ENCODE results near the gene ZER1. TPM values are rescaled to one million over a fixed set of nuclear protein-coding genes. Genes with fewer than 3 reads are reported as not detected.
A peak's percentile ranks its signal among the peaks of the same experiment; 100 is the strongest.

Gene ZER1
- polyA plus RNA-seq, 3 donors, result 16.1 to 25.6 (median 18.0) TPM

- no peak overlapping the region for H2AFZ ChIP-seq (ENCODE audit: insufficient read depth, low read depth, low read length, poor library complexity, severe bottlenecking)
- H3K9ac ChIP-seq (ENCODE audit: insufficient read depth, low read length, poor library complexity, severe bottlenecking), result no peak overlapping the region
- no peak overlapping the region for H3K4me3 Mint-ChIP-seq
- H3K4me3 ChIP-seq (replicated peaks in 1 of 3; ENCODE audit: low read depth in 2 of 3, low read length in 3 of 3), result no peak overlapping the region
- WGBS (ENCODE audit: insufficient coverage), result 100% methylated on average over 2 of the region's 4 CpGs
- DNase-seq, result no peak
- H3K27ac ChIP-seq (ENCODE audit: low read depth in 1 of 2, low read length in 2 of 2), result peak overlapping the region in 1 of 2 donors; percentile 97
- peaks cover 0 to 3% (median 2%) of the 10 kb centered on the region in 3 donors for H3K27me3 Mint-ChIP-seq (ENCODE audit: low read depth in 3 of 3)
- H3K9me3 ChIP-seq (replicated peaks in 1 of 2; ENCODE audit: control insufficient read depth in 1 of 2, insufficient read depth in 1 of 2, low read length in 2 of 2), result peaks cover 0 to 3% of the 10 kb centered on the region in 2 donors
- H3K27ac Mint-ChIP-seq, result peak overlapping the region in 6 of 7 donors; percentile 20 to 94 (median 66)
- peaks cover 63 to 73% of the 10 kb centered on the region in 2 donors for H3K4me1 ChIP-seq (ENCODE audit: control insufficient read depth in 1 of 2, insufficient read depth in 2 of 2, low read length in 2 of 2)
- peaks cover 65% of the 10 kb centered on the region for H3K4me1 Mint-ChIP-seq
- peaks cover 12% of the 10 kb centered on the region in 2 donors for H3K36me3 ChIP-seq (replicated peaks in 1 of 2; ENCODE audit: control insufficient read depth in 1 of 2, insufficient read depth in 2 of 2, low read length in 2 of 2)
- peaks cover 78% of the 10 kb centered on the region for H3K79me2 ChIP-seq (ENCODE audit: insufficient read depth, low read length)
- peaks cover 25% of the 10 kb centered on the region for H4K20me1 ChIP-seq (ENCODE audit: insufficient read depth, low read length)
- TF ChIP-seq CTCF (IDR thresholded peaks at IDR 0.05), result no peak
- H3K27me3 ChIP-seq (ENCODE audit: control insufficient read depth in 2 of 2, insufficient read depth in 2 of 2, low read length in 2 of 2), result no peaks in the 10 kb centered on the region
- intact Hi-C loops (cut with micrococcal nuclease), result no loop called here
- H3K4me2 ChIP-seq (replicated peaks; ENCODE audit: extremely low read depth, low read length, poor library complexity, severe bottlenecking), result no peak overlapping the region
- H3K36me3 Mint-ChIP-seq, result peaks cover 14% of the 10 kb centered on the region in 2 donors
- H3K9me3 Mint-ChIP-seq, result peaks cover 0 to 6% (median 3%) of the 10 kb centered on the region in 7 donors
Observed at GRCh38 chr9:128687453-128687852, 84.3 kb downstream of the ZER1 start.

- peak overlapping the region; percentile 93 for H3K4me2 ChIP-seq (replicated peaks; ENCODE audit: extremely low read depth, low read length, poor library complexity, severe bottlenecking)
- Mint-ChIP-seq H3K4me1 (peaks cover 55% of the 10 kb centered on the region), H3K36me3 (peaks cover 2 to 3% of the 10 kb centered on the region in 2 donors), H3K27ac (peak overlapping the region; percentile 95 to 98 (median 97)), H3K4me3 (peak overlapping the region; percentile 94 to 99), H3K9me3 (peaks cover 0 to 6% (median 3%) of the 10 kb centered on the region in 7 donors), H3K27me3 (ENCODE audit: low read depth in 3 of 3) (peaks cover 0 to 3% (median 2%) of the 10 kb centered on the region in 3 donors)
- no peaks in the 10 kb centered on the region for H3K36me3 ChIP-seq (replicated peaks in 1 of 2; ENCODE audit: control insufficient read depth in 1 of 2, insufficient read depth in 2 of 2, low read length in 2 of 2)
- intact Hi-C loops (cut with micrococcal nuclease), result no loop called here
- H3K27ac ChIP-seq (ENCODE audit: low read depth in 1 of 2, low read length in 2 of 2), result peak overlapping the region; percentile 83 to 97
- WGBS (ENCODE audit: insufficient coverage), result 53% methylated on average over 3 of the region's 17 CpGs
- H4K20me1 ChIP-seq (ENCODE audit: insufficient read depth, low read length), result peaks cover 17% of the 10 kb centered on the region
- TF ChIP-seq CTCF (IDR thresholded peaks at IDR 0.05), result no peak
- peak overlapping the region; percentile 59 for H3K9ac ChIP-seq (ENCODE audit: insufficient read depth, low read length, poor library complexity, severe bottlenecking)
- peak; percentile 33 to 59 (median 53) for DNase-seq
- H2AFZ ChIP-seq (ENCODE audit: insufficient read depth, low read depth, low read length, poor library complexity, severe bottlenecking), result peak overlapping the region; percentile 83
- peaks cover 62% of the 10 kb centered on the region for H3K79me2 ChIP-seq (ENCODE audit: insufficient read depth, low read length)
- peaks cover 57 to 66% of the 10 kb centered on the region in 2 donors for H3K4me1 ChIP-seq (ENCODE audit: control insufficient read depth in 1 of 2, insufficient read depth in 2 of 2, low read length in 2 of 2)
- H3K9me3 ChIP-seq (replicated peaks in 1 of 2; ENCODE audit: control insufficient read depth in 1 of 2, insufficient read depth in 1 of 2, low read length in 2 of 2), result peaks cover 0 to 3% of the 10 kb centered on the region in 2 donors
- no peaks in the 10 kb centered on the region for H3K27me3 ChIP-seq (ENCODE audit: control insufficient read depth in 2 of 2, insufficient read depth in 2 of 2, low read length in 2 of 2)
- H3K4me3 ChIP-seq (replicated peaks in 1 of 3; ENCODE audit: low read depth in 2 of 3, low read length in 3 of 3), result peak overlapping the region; percentile 66 to 100 (median 96)
Observed at GRCh38 chr9:128685636-128686489, 85.9 kb downstream of the ZER1 start.

All from CD14-positive monocyte (primary cell).